Effector memory CD4-positive, alpha-beta T cell (primary cell): Measurements from ENCODE around the gene CDKN2D.
"Not testable (repeated sequence)": the region's sequence is repeated elsewhere in the genome, so short reads cannot be mapped to it uniquely, and the experiment has no call there.

Experiments
- DNase-seq, 3 donors: peaks; one replicate each; pipeline ENCODE4 v3.0.0-alpha.2; 2020
- H3K27ac ChIP-seq: 2 replicates; pipeline ENCODE4 v1.7.0; 2013; ENCODE audit warnings: mild to moderate bottlenecking, low read length, moderate library complexity; ENCODE audit not compliant: insufficient read depth, poor library complexity, severe bottlenecking
- H3K27me3 ChIP-seq: replicated peaks from 2 replicates; pipeline ENCODE4 v1.7.0; 2013; ENCODE audit warnings: mild to moderate bottlenecking, low read length; ENCODE audit not compliant: insufficient read depth, control insufficient read depth, poor library complexity, severe bottlenecking
- H3K36me3 ChIP-seq: 2 replicates; pipeline ENCODE4 v1.7.0; 2013; ENCODE audit warnings: mild to moderate bottlenecking, low read length, moderate library complexity; ENCODE audit not compliant: control insufficient read depth, insufficient read depth
- H3K4me1 ChIP-seq: 2 replicates; pipeline ENCODE4 v1.7.0; 2013; ENCODE audit warnings: low read length, mild to moderate bottlenecking; ENCODE audit not compliant: control insufficient read depth, insufficient read depth, poor library complexity, severe bottlenecking
- H3K4me3 ChIP-seq: 2 replicates; pipeline ENCODE4 v1.7.0; 2013; ENCODE audit warnings: low read length, low read depth, mild to moderate bottlenecking; ENCODE audit not compliant: insufficient read depth, poor library complexity, severe bottlenecking
- H3K9me3 ChIP-seq: 2 replicates; pipeline ENCODE4 v1.7.0; 2013; ENCODE audit warnings: mild to moderate bottlenecking, low read length, moderate library complexity; ENCODE audit not compliant: control insufficient read depth

Gene CDKN2D

DNA sequence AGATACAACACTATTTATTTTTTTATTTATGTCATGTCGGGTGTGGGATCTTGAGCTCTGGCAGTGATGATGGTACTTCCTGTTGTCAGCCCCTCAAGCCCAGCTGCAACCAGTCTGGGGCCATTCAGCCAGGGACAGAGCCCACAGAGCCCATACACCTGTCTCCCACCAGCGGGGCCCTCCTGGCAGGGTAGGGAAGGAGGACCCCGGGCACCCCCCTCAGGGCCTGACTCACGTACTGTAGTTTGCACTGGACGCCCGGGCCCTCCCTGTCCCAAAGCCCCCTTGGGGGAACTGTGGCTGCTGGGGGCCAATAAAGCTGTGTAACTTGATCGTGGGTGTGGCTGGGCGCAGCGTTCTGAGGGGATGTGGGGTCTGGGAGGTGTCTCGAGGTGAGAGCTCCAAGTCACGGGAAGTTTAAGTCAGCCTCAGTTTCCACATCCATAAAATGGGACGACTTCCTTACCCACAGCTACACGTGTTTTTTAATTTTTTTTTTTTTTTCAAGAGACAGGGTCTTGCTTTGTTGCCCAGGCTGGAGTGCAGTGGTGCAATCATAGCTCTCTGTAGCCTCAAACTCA, 15.6 kb downstream of the CDKN2D start:
- Histone ChIP-seq H3K36me3 (peaks cover 79% of the 10 kb centered on the region), H3K4me3 (no peak overlapping the region), H3K4me1 (peaks cover 41% of the 10 kb centered on the region), H3K27me3 (no peaks in the 10 kb centered on the region), H3K27ac (peak overlapping the region; percentile 59), H3K9me3 (no peaks in the 10 kb centered on the region)
- DNase-seq = no peak

DNA sequence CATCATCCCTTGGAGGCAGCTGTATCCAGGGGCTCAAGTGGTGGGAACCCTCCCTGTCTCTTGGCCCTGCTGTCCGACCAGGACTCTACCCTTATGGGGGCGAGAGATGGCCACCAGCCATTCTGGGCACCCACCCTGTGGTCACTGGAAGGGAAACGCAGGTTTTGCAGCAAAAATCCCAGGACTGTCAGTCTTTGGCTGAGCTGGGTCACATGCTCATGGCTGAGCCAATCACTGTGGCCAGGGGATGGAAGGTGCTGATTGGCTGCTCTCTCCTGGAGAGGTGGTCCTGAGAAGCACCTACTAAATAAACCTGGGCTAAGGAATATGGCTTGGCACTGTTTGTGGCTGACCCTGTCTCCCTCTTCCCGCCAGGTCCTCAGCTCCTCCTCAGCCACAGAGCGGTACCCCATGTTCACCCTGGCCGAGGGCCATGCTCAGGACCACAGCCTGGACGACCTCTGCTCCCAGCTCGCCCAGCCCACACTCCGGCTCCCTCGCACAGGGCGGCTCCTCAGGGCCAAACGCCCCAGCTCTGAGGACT, 16.2 kb downstream of the CDKN2D start:
- Histone ChIP-seq H3K36me3 (peaks cover 74% of the 10 kb centered on the region), H3K27ac (peak overlapping the region; percentile 12), H3K4me3 (no peak overlapping the region), H3K9me3 (no peaks in the 10 kb centered on the region), H3K4me1 (peaks cover 41% of the 10 kb centered on the region), H3K27me3 (no peaks in the 10 kb centered on the region)
- no peak for DNase-seq

DNA sequence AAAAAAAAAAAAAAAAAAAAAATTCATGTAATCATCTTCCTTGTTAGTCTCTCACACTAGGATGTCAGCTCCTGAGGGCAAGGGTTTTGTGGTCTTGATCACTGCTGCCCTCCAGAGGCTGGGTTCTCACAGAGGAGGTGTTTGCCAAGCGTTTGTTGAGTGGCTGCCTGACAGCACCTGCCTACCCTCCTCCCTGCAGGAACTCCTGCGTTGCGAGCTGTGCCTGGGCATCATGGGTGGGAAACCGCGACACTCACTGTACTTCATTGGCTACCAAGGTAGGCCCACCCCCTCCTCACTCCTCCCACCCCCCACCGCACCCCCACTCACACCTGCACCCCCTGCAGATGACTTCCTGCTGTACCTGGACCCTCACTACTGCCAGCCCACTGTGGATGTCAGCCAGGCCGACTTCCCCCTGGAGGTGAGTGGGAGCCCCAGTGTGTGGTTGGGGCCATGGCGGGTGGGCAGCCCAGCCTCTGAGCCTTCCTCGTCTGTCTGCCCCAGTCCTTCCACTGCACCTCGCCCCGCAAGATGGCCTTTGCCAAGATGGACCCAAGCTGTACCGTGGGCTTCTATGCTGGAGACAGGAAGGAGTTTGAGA, 17.0 kb downstream of the CDKN2D start:
- peaks cover 76% of the 10 kb centered on the region for H3K36me3 ChIP-seq

DNA sequence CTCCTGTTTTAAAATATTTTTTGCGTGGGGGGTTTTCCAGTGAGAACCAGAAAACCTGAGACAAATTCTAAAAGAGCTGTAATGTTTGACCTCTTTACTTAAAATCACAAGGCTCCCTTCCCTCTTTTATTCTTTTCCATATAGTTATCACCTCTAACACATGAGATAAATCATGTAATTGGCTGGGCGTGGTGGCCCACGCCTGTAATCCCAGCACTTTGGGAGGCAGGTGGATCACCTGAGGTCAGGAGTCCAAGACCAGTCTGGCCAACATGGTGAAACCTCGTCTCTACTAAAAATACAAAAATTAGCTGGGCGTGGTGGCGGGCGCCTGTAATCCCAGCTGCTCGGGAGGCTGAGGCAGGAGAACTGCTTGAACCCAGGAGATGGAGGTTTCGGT, 17.8 kb downstream of the CDKN2D start:
- Histone ChIP-seq H3K4me1 (peaks cover 39% of the 10 kb centered on the region), H3K36me3 (peaks cover 72% of the 10 kb centered on the region)
- not testable (repeated sequence) for H3K27ac ChIP-seq, DNase-seq, H3K27me3 ChIP-seq, H3K4me3 ChIP-seq, H3K9me3 ChIP-seq

More for the DNA sequence above, 17.0 kb downstream of the CDKN2D start:
- Histone ChIP-seq H3K4me3 (no peak overlapping the region), H3K27me3 (no peaks in the 10 kb centered on the region), H3K27ac (peak overlapping the region; percentile 12), H3K9me3 (no peaks in the 10 kb centered on the region), H3K4me1 (peaks cover 41% of the 10 kb centered on the region)
- DNase-seq = peak in 1 of 3 donors; percentile 29

DNA sequence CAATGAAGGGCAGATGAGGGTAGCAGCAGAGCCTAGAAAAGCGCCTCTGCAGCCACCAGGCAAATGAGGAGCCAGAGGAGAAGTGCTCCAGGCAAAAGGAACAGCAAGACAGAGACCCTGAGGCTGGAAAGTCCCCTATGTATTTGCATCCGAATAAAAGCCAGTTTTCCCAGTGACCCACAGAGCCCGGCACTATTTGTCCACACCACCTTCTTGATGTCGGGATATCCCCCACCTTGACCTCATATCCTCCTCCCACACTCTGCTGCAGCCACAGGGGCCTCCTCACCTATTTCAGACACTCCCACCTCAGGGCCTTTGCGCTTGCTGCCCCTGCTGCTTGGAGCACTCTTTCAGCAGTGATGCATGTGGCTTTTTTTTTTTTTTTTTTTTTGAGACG, 18.4 kb downstream of the CDKN2D start:
- Histone ChIP-seq H3K4me1 (peaks cover 33% of the 10 kb centered on the region), H3K27ac (no peak overlapping the region), H3K4me3 (no peak overlapping the region), H3K36me3 (peaks cover 65% of the 10 kb centered on the region), H3K9me3 (no peaks in the 10 kb centered on the region), H3K27me3 (no peaks in the 10 kb centered on the region)
- no peak for DNase-seq

DNA sequence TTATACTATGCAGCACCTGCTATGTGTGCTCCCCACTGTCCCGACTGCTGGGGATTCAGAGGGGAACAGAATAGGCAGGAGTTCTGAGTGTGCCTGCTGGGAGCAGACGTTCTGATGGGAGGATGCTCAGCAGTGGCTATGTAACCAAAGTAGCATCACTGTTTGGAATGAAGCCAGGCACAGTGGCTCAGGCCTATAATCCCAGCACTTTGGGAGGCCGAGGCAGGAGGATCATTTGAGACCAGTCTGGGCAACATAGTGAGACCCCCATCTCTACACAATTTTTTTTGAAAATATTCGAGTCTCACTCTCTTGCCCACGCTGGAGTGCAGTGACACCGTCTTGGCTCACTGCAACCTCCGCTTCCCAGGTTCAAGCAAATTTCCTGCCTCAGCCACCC, 19.0 kb downstream of the CDKN2D start:
- H3K36me3 ChIP-seq = peaks cover 61% of the 10 kb centered on the region
- H3K4me1 ChIP-seq = peaks cover 30% of the 10 kb centered on the region
- no peak overlapping the region for H3K27ac ChIP-seq
- no peak overlapping the region for H3K4me3 ChIP-seq
- no peaks in the 10 kb centered on the region for H3K27me3 ChIP-seq
- no peak for DNase-seq
- H3K9me3 ChIP-seq = no peaks in the 10 kb centered on the region

DNA sequence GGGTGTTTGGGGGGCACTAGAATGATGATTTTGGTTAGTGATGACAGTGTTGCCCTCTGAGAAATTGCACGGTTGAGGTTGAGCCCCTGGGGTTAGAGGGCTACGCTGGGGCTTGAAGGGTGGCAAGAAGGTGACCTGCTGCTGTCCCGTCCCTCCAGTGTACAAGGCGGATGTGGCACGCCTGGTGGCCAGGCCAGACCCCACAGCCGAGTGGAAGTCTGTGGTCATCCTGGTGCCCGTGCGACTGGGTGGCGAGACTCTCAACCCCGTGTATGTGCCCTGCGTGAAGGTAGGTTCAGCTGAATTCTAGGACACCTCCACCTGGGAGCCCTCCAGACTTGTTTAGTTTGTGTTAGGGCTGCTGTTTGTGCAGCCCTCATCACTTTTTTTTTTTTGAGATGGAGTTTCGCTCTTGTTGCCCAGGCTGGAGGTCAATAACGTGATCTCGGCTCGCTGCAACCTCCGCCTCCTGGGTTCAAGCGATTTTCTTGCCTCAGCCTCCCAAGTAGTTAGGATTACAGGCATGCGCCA, 20.0 kb downstream of the CDKN2D start:
- no peak for DNase-seq
- H3K36me3 ChIP-seq = peaks cover 52% of the 10 kb centered on the region

DNA sequence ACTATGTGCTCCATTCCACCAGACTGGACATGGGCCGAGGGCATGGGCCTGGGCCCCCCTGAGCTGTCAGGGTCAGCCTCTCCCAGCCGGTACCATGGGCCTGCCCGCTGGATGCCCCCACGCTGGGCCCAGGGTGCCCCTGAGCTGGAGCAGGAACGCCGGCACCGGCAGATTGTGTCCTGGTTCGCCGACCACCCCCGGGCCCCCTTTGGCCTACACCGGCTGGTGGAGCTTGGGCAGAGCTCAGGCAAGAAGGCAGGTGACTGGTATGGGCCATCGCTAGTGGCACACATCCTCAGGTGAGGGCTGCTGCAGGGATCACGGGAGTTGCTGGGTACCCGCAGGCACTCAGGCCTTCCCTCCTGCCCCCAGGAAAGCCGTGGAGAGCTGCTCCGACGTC, 22.0 kb downstream of the CDKN2D start:
- peaks cover 15% of the 10 kb centered on the region for H3K4me1 ChIP-seq

More for the DNA sequence above, 20.0 kb downstream of the CDKN2D start:
- Histone ChIP-seq H3K9me3 (no peaks in the 10 kb centered on the region), H3K27ac (no peak overlapping the region), H3K27me3 (no peaks in the 10 kb centered on the region), H3K4me3 (no peak overlapping the region), H3K4me1 (peaks cover 27% of the 10 kb centered on the region)

DNA sequence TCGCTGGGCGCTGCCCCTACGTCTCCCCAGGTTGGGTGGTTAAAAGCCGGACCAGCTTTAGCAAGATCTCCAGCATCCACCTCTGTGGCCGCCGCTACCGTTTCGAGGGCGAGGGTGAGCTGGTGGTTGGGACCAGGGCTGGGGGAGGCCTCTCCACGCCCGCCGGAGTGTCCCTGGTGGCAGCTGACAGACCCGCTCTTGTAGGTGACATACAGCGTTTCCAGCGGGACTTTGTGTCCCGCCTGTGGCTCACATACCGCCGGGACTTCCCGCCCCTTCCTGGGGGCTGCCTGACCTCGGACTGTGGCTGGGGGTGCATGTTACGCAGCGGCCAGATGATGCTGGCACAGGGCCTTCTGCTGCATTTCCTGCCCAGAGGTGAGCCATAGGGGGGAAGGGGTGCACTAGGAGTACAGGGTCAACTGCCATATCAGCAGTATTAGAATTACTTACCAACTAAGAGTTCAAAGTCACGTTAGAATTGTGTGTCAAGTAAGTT, 24.0 kb downstream of the CDKN2D start:
- Histone ChIP-seq H3K4me1 (peaks cover 15% of the 10 kb centered on the region), H3K9me3 (no peaks in the 10 kb centered on the region), H3K36me3 (peaks cover 24% of the 10 kb centered on the region), H3K27ac (peak overlapping the region; percentile 80), H3K27me3 (no peaks in the 10 kb centered on the region), H3K4me3 (peak overlapping the region; percentile 70)
- no peak for DNase-seq

More for the DNA sequence above, 22.0 kb downstream of the CDKN2D start:
- H3K9me3 ChIP-seq = no peaks in the 10 kb centered on the region
- peak overlapping the region; percentile 4 for H3K27ac ChIP-seq
- H3K4me3 ChIP-seq = no peak overlapping the region
- DNase-seq = no peak
- peaks cover 33% of the 10 kb centered on the region for H3K36me3 ChIP-seq
- no peaks in the 10 kb centered on the region for H3K27me3 ChIP-seq

DNA sequence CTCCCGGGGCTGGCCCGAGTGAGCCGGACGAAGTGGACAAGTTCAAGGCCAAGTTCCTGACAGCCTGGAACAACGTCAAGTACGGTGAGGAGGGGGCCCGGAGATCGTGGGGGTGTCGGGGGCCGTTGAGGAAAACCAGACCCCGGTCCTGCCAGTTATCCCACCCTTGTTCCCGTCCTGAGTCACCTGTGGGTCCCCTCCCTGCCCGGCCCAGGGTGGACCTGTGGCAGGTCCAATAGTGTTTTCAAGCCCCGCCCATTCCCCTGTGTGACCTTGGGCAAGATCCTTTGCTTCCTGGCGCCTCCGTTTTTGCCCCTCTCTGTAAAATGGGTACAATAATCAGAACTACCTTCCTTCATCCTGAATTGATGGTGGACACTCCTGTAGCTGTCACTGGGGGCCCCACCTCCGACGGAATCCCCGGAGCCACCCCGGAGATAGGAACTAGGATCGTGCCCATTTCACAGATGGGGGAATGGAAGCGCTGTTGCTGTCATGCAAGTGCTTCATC, 24.5 kb downstream of the CDKN2D start:
- peak in 1 of 3 donors; percentile 16 for DNase-seq
- H3K27ac ChIP-seq = peak overlapping the region; percentile 80

More for the DNA sequence above, 24.5 kb downstream of the CDKN2D start:
- peaks cover 15% of the 10 kb centered on the region for H3K4me1 ChIP-seq
- no peaks in the 10 kb centered on the region for H3K9me3 ChIP-seq
- H3K36me3 ChIP-seq = peaks cover 21% of the 10 kb centered on the region
- H3K27me3 ChIP-seq = no peaks in the 10 kb centered on the region
- peak overlapping the region; percentile 70 for H3K4me3 ChIP-seq
